ENCODE measurements around the gene PCDHB14.

Gene PCDHB14

DNA sequence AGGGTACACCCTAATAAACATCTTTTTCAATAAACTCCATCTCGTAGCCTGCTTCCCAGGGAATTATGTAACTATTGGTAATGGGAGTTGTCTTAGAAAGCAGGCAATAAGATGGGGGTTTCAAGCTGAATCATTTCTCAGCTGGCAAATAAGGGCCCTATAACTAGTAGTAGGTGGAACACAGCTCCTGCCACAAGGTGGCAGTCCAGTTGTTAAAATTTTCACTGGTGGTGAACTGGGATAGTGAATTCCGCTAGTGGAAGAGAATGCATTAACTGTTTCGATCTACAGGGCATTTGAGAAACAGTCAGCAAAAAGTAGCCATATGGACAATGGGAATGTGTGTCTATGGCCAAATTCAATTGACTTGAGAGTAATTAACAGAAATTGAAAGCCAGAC lies 49.8 kb downstream of the PCDHB14 start:
- in situ Hi-C loops (cut with MboI; ENCODE audit: low sequenced_read_pairs), result no loop called here

Measured in hTERT RPE-1 (cell line).